Measurements from ENCODE around the gene NCKAP5.

The NCKAP5 gene

DNA sequence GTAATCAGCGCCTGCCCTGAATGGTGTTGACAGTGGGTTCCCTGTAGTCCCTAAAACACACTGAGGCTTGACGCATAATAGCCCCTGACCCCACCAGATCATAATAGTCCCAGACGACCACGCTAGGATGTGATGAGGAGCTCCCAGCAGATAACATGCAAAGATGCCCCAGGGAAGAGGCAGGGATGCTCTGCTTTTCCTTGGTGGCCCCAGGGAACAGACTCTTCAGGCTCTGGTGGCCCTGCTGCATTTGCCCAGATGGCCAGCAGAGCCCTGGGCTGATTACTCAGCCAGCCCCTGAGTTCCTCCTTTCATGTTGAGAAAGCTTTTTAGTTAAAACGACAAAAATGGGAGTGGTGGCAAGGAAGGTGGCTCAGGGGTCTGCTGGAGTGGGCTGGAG is 5.9 kb upstream of the NCKAP5 start:
- DNase-seq (no peak), ATAC-seq (no peak)

- no peak for DNase-seq
- no peak for ATAC-seq
Measured at GRCh38 chr2:133573491-133574162, 5.4 kb upstream of the NCKAP5 start.

GRCh38 chr2:133571249-133571648 is 3.0 kb upstream of the NCKAP5 start:
- ATAC-seq, result no peak
- DNase-seq, result no peak

GRCh38 chr2:133570542-133570941 is 2.3 kb upstream of the NCKAP5 start:
- DNase-seq (no peak), ATAC-seq (no peak)

DNA sequence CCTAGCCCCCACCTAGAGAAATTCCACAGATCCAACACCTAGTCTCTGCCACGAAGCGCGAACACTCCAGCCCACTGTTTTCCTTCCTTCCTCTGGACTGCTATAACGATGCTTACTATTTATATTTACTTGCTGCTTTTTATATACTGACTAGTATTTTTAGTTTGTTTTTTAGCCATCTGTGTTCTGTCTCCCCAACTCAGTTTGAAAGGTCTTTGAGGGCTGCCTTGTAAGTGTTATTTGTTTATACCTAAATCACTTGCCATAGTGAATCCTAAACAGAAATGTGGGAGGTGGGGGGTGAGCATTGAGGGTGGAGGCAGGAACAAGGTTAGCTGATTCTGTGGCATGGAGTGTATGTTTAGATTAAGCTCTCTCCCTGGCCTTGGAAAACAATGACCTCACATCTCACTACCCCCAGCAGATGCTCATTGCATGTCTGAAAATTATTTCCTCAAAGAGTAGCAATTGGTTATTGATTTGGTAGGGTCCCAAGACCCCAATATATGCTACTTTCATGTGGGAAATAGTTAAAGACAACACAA is 1.1 kb upstream of the NCKAP5 start:
- DNase-seq, result no peak
- ATAC-seq, result no peak

GRCh38 chr2:133568598-133568997 is 335 bp upstream of the NCKAP5 start:
- ATAC-seq, result no peak

GRCh38 chr2:133562558-133562957 is 5.7 kb downstream of the NCKAP5 start:
- ATAC-seq (no peak), DNase-seq (no peak)

More at GRCh38 chr2:133568598-133568997, 335 bp upstream of the NCKAP5 start:
- DNase-seq, result no peak

DNA sequence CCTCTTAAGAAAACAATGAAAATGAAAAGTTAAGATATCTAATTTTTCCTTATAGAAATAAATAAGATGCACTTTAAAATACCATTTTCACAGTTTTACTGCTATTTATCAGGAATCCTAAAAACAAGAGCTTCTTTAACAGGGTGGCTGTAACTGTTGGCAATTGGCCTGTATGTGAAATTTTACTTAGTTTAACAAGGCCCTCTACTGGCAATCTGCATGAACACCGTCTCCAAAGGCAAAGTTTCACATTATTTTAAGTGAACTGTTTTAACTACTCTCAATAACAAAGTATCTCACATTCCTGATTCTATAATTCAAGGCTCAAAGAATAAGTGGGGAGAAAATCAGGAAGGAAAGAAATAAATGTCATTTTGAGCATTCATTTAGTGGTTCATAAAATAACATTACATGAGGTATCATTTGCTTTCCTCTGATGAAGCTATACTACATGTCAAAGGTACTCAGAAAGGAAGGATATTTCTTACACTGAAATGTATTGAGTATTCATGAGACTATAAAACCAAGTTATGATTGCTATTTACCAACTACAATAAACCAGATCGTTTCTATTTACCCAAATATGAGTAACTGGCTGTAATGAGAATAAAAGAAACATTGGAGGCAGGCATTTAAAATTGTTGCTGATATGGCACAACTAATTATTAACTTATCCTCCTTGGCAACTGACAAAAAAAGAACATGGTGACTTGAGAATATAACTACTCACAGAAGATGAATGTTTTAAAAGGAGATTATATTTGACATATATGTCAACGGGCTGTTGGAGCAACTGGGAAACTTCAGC is 7.0 kb downstream of the NCKAP5 start:
- DNase-seq, result no peak
- ATAC-seq, result no peak

DNA sequence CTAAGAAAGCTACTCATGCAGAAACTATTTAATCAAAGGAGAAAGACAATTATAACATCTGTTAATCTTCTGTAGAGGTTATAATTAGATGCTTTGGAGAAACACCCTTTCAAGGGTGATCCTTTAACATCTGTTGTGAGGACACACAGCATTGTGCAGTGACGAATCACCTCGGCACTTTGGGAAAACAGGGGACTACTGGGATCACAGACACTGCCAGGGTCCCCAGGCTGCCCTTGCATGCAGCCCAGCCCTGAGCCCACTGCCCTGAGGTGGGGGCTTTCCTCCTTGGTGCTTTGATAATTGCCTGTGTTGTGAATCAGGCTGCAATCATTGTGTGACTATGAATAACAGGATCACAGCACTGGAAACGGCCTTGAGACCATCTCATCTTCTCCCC is 10.6 kb downstream of the NCKAP5 start:
- ATAC-seq (no peak), DNase-seq (no peak)

- DNase-seq, result no peak
- ATAC-seq, result no peak
Measured at GRCh38 chr2:133553838-133554408, 14.3 kb downstream of the NCKAP5 start.

DNA sequence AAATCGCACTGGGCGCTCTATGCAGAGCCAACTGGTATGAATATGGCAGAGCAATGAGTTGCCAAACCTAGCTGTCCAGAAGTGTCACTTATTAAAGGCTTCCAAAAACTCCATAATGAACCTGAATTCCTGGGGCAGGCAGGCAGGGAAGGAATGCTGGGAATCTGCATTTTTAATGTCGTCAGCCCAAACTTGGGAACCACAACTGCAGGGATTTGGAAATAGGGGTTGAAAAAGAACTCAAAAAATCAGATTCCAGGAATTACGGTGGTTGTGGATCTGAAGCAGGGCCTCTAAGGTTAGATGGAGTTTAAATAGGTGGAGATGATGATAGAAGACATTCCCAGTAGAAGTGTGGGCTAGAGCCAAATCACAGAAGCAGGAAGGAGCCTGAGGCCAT is 15.0 kb downstream of the NCKAP5 start:
- ATAC-seq (no peak), DNase-seq (no peak)

GRCh38 chr2:133552821-133553220 is 15.4 kb downstream of the NCKAP5 start:
- ATAC-seq (no peak), DNase-seq (no peak)

- ATAC-seq, result no peak
- DNase-seq, result no peak
Measured at GRCh38 chr2:133541797-133542196, 26.5 kb downstream of the NCKAP5 start.

- no peak for ATAC-seq
Measured at GRCh38 chr2:133541376-133541775, 26.9 kb downstream of the NCKAP5 start.

GRCh38 chr2:133532919-133533318 is 35.3 kb downstream of the NCKAP5 start:
- DNase-seq (no peak), ATAC-seq (no peak)

More at GRCh38 chr2:133541376-133541775, 26.9 kb downstream of the NCKAP5 start:
- DNase-seq, result no peak

- DNase-seq, result no peak
- ATAC-seq, result no peak
Measured at GRCh38 chr2:133531382-133531781, 36.9 kb downstream of the NCKAP5 start.

DNA sequence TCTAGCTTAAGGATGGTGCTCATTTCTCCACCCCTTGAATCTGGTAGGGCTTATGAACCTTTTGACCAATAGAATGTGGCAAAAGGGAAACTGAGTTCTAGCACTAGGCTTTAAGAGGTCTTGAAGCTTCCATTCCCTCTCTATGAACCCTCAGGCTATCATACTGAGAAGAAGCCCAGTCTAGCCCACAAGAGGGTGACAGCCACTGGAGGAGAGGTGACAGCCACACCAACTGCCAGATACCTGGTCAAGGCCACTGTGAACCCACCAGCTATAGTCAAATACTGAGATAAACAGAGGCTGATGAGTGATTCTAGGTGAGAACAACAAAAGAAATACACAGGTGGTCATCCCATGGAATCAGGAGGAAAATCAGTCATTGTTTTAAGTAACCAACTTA is 37.6 kb downstream of the NCKAP5 start:
- ATAC-seq, result no peak
- no peak for DNase-seq

DNA sequence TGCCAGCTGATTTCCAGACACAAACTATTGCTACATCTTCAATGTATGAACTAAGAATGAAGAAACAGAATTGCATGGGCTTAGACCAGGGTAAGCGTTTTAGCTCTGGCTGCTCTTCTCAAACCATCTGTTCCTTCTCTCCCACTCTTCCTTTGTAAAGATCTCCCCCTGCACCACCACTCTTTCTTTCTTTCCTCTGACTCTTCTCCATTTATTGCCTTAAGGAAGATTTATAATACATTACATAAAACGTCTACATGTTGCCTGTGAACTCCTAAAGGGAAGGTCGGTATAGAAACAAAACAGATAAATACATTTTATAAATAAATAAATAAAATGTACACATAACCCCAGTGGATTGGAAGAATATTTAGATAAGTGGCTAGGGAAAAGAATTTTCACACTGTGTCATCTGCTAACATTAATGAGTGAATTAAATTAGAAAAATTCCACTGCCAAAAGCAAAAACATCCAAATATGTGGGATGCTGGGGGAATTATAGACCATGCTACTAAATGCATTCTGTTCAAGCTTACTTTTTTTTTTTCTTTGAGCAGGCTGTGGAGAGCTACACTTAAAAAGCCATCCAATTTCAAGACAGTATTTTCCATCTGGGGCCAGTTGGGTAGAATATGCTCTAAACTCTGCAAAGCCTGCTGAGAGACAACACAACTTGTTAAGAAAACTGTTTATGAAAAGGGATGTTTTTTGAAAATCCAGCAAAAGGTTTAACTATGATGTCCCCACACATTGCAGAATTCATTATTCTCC is 41.5 kb downstream of the NCKAP5 start:
- no peak for ATAC-seq

GRCh38 chr2:133525613-133526529 is 42.4 kb downstream of the NCKAP5 start:
- DNase-seq (no peak), ATAC-seq (no peak)

More for the DNA sequence above, 41.5 kb downstream of the NCKAP5 start:
- no peak for DNase-seq

GRCh38 chr2:133525090-133525489 is 43.2 kb downstream of the NCKAP5 start:
- ATAC-seq, result no peak
- DNase-seq, result no peak

DNA sequence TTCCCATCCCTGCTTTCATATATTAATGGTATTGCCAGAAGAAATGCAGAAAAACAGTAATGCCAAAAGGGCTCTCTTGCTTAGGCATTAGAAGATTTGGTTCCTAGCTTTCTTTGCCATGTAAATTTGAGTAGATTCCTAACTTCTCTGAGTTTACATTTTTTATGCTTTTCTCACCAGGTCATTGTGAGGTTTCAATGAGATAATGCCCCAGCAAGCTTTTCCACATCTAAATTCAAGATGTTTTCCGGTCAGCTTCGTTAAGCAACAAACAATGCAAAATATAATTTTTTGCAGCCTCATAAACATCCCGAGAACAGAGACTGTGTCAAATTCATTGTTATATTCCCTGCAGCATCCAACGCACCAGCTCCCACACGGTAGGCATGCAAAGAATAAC is 44.9 kb downstream of the NCKAP5 start:
- ATAC-seq, result no peak
- no peak for DNase-seq

All from stimulated activated naive CD8-positive, alpha-beta T cell treated with anti-CD3 and anti-CD28 coated beads, Interleukin-15, Interleukin-2, amounts not matched to agents 100 U/mL and 50 U/mL, for 24 hours (primary cell).